MM.1S (cell line): ENCODE data around the gene SCGB1D1.

Experiments
- DNase-seq: peaks from one replicate; pipeline ENCODE4 v3.0.0-alpha.2; 2015
- H2AFZ ChIP-seq: fragments of 300-600 bp; sonication (generic); 2 replicates; pipeline ENCODE4 v1.6.0; 2016; ENCODE audit warnings: antibody characterized with exemption, low read length
- H3F3A ChIP-seq: fragments of 300-600 bp; sonication (generic); 2 replicates; pipeline ENCODE4 v1.6.1; 2016; ENCODE audit warnings: mild to moderate bottlenecking, antibody characterized with exemption, low read length, moderate library complexity, mixed read lengths; ENCODE audit not compliant: insufficient read depth
- H3K27ac ChIP-seq: fragments of 300-600 bp; sonication (generic); 2 replicates; pipeline ENCODE4 v1.5.1; 2016; ENCODE audit warnings: mild to moderate bottlenecking, low read length
- H3K27me3 ChIP-seq: fragments of 300-600 bp; sonication (generic); replicated peaks from 2 replicates; pipeline ENCODE4 v1.6.0; 2016; ENCODE audit warnings: low read length; ENCODE audit not compliant: insufficient read depth
- H3K36me3 ChIP-seq: fragments of 300-600 bp; sonication (generic); replicated peaks from 2 replicates; pipeline ENCODE4 v1.6.1; 2016; ENCODE audit warnings: mild to moderate bottlenecking, low read length, mixed read lengths; ENCODE audit not compliant: insufficient read depth
- H3K4me1 ChIP-seq: fragments of 300-600 bp; sonication (generic); 2 replicates; pipeline ENCODE4 v1.6.1; 2016; ENCODE audit warnings: low read length, mixed read lengths
- H3K4me2 ChIP-seq: fragments of 300-600 bp; sonication (generic); 2 replicates; pipeline ENCODE4 v1.6.0; 2016; ENCODE audit warnings: low read depth, low read length
- H3K4me3 ChIP-seq: fragments of 300-600 bp; sonication (generic); 2 replicates; pipeline ENCODE4 v1.5.1; 2016; ENCODE audit warnings: low read length, mixed read lengths
- H3K79me2 ChIP-seq: fragments of 300-600 bp; sonication (generic); 2 replicates; pipeline ENCODE4 v1.6.1; 2016; ENCODE audit warnings: mixed run types, low read length, mixed read lengths
- H3K9ac ChIP-seq: fragments of 300-600 bp; sonication (generic); 2 replicates; pipeline ENCODE4 v1.6.1; 2016; ENCODE audit warnings: low read length, mixed read lengths
- H3K9me2 ChIP-seq: fragments of 300-600 bp; sonication (generic); replicated peaks from 2 replicates; pipeline ENCODE4 v1.6.1; 2016; ENCODE audit warnings: mild to moderate bottlenecking, low read length, mixed read lengths; ENCODE audit not compliant: insufficient read depth
- H3K9me3 ChIP-seq: fragments of 300-600 bp; sonication (generic); replicated peaks from 2 replicates; pipeline ENCODE4 v1.6.1; 2016; ENCODE audit warnings: mild to moderate bottlenecking, low read length, mixed read lengths; ENCODE audit not compliant: insufficient read depth
- H4K20me1 ChIP-seq: fragments of 300-600 bp; sonication (generic); 2 replicates; pipeline ENCODE4 v1.6.1; 2016; ENCODE audit warnings: mild to moderate bottlenecking, low read length, moderate library complexity, mixed read lengths; ENCODE audit not compliant: insufficient read depth
- EZH2 ChIP-seq: fragments of 300-600 bp; sonication (generic); optimal IDR thresholded peaks from 2 replicates; pipeline ENCODE3; 2017; ENCODE audit warnings: low read depth, mild to moderate bottlenecking, antibody characterized with exemption, low read length, mixed read lengths
- EZH2phosphoT487 ChIP-seq: fragments of 300-600 bp; sonication (generic); IDR thresholded peaks from 2 replicates; pipeline ENCODE4 v1.6.1; 2018; ENCODE audit warnings: antibody characterized with exemption, low read length
- TF ChIP-seq, protein P1 (sequence below): fragments of 300-600 bp; sonication (generic); IDR thresholded peaks from 2 replicates; pipeline ENCODE4 v1.5.1; 2016; ENCODE audit warnings: antibody characterized with exemption, low read length, mixed read lengths

Gene SCGB1D1

DNA sequence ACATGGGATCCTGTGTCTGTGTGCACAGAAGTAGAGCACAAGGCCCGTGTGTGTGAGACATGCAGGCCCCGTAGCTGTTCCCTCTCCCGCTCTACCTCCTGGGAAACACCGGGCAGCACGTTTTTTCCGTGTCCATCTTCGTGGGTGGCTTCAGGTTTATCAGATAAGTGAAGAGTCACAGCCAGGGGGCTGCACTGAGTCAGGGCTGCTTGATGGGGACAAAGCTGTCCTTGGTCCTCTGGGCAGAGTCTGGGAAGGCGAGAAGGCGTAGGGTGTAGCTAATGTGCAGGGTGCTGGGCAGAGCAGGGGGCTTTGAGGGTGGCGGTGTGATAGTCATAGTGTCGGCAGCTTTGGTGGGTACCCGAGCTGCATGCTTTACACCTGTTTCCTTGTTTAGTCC lies 42.5 kb upstream of the SCGB1D1 start:
- H3K36me3 ChIP-seq, result peaks cover 24% of the 10 kb centered on the region
- DNase-seq, result no peak
- H3F3A ChIP-seq, result no peaks in the 10 kb centered on the region
- no peak overlapping the region for H3K4me3 ChIP-seq
- H3K9me2 ChIP-seq, result no peaks in the 10 kb centered on the region
- H3K4me1 ChIP-seq, result no peaks in the 10 kb centered on the region
- H4K20me1 ChIP-seq, result no peaks in the 10 kb centered on the region
- H3K4me2 ChIP-seq, result no peak overlapping the region
- TF ChIP-seq, protein P1, sequence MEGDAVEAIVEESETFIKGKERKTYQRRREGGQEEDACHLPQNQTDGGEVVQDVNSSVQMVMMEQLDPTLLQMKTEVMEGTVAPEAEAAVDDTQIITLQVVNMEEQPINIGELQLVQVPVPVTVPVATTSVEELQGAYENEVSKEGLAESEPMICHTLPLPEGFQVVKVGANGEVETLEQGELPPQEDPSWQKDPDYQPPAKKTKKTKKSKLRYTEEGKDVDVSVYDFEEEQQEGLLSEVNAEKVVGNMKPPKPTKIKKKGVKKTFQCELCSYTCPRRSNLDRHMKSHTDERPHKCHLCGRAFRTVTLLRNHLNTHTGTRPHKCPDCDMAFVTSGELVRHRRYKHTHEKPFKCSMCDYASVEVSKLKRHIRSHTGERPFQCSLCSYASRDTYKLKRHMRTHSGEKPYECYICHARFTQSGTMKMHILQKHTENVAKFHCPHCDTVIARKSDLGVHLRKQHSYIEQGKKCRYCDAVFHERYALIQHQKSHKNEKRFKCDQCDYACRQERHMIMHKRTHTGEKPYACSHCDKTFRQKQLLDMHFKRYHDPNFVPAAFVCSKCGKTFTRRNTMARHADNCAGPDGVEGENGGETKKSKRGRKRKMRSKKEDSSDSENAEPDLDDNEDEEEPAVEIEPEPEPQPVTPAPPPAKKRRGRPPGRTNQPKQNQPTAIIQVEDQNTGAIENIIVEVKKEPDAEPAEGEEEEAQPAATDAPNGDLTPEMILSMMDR, result no peak
- TF ChIP-seq EZH2, result no peak
- TF ChIP-seq EZH2phosphoT487, result no peak
- H3K27me3 ChIP-seq, result no peaks in the 10 kb centered on the region
- no peak overlapping the region for H3K9ac ChIP-seq
- H3K79me2 ChIP-seq, result peaks cover 2% of the 10 kb centered on the region; the same call in 1 of the 2 replicates
- H3K9me3 ChIP-seq, result no peaks in the 10 kb centered on the region
- H2AFZ ChIP-seq, result no peak overlapping the region
- no peak overlapping the region for H3K27ac ChIP-seq

DNA sequence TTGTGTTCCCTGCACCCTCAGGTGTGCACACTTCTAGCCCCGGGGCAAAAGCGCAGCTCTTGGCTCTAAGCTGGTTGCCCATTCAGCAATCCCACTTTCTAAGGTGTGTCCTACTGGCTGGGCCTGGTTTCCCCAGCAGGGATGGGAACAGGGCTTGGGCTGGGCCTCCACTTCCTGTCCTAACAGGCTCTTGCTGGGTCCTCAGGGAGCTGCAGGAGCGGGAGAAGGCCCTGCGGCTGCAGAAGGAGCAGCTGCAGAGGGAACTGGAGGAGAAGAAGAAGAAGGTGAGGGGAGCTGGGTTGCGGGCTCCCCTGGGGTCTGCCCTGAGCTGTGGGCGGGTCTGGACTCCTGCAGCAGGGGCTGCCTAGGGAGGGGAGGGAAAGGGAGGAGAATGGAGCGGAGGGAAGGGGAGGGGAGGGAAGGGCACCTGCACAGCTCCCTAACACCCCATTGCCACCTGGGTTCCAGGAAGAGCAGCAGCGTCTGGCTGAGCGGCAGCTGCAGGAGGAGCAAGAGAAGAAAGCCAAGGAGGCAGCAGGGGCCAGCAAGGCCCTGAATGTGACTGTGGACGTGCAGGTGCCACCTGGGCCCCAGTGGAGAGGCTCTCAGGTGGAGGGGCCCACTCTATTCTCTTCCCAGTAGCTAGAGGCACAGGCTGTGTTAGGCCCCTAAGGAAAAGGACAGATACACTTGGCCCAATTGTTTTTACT lies 41.6 kb upstream of the SCGB1D1 start:
- 0 out of 2 replicates have a peak, but pooled peaks cover 3% of the 10 kb centered on the region for H4K20me1 ChIP-seq
- no peaks in the 10 kb centered on the region for H3K4me1 ChIP-seq
- TF ChIP-seq, protein P1, result no peak
- TF ChIP-seq EZH2phosphoT487 (no peak), EZH2 (no peak)
- no peak overlapping the region for H3K27ac ChIP-seq
- no peak for DNase-seq
- H3K36me3 ChIP-seq, result peaks cover 20% of the 10 kb centered on the region
- H3K9me3 ChIP-seq, result no peaks in the 10 kb centered on the region
- no peak overlapping the region for H3K4me3 ChIP-seq
- H3K27me3 ChIP-seq, result no peaks in the 10 kb centered on the region
- no peak overlapping the region for H2AFZ ChIP-seq
- H3K9me2 ChIP-seq, result no peaks in the 10 kb centered on the region
- H3F3A ChIP-seq, result no peaks in the 10 kb centered on the region
- no peak overlapping the region for H3K4me2 ChIP-seq
- peaks cover 2% of the 10 kb centered on the region; the same call in 1 of the 2 replicates for H3K79me2 ChIP-seq
- no peak overlapping the region for H3K9ac ChIP-seq

DNA sequence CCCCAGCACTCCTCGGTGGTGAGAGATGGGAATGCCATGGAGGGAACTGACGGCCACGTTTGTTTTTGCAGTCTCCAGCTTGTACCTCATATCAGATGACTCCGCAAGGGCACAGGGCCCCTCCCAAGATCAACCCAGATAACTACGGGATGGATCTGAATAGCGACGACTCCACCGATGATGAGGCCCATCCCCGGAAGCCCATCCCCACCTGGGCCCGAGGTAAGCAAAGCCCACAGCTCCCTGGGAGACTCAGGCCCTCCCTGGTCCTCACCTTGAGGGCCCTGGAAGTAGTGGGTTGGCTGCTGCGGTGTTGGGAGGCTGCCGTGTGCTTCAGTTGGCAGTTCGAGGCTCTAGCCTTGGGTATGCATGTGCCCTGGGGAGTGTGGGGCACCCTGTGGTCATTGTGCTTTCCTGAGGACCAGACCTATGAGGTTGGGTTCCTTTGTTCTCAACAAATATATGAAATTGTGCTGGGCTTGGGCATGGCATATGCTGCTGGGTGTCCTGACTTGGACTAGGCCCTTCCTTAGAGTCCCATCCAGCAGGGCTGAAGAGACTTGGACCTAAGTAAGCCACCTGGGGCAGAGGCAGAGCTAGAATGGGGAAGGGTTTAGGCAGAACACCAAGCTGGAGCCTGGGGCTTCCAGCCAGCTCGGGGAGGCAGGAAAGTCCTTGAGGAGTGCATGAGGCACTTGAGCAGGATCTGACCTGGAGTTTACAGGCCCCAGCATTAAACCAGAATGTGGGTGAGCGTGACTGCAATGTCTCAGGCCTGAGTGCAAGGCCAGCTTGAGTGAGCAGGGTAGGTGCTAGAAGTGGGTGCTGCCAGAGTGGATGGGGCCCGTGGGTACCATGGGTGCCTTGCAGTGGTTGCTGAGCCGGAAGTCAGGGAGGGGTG lies 39.8 kb upstream of the SCGB1D1 start:
- Histone ChIP-seq H3F3A (no peaks in the 10 kb centered on the region), H4K20me1 (0 out of 2 replicates have a peak, but pooled peaks cover 3% of the 10 kb centered on the region), H3K4me1 (no peaks in the 10 kb centered on the region), H3K9ac (no peak overlapping the region), H3K9me2 (no peaks in the 10 kb centered on the region), H3K4me2 (no peak overlapping the region), H3K9me3 (no peaks in the 10 kb centered on the region), H3K4me3 (no peak overlapping the region), H3K36me3 (peaks cover 20% of the 10 kb centered on the region), H3K79me2 (peaks cover 2% of the 10 kb centered on the region; the same call in 1 of the 2 replicates), H3K27ac (no peak overlapping the region), H2AFZ (no peak overlapping the region), H3K27me3 (no peaks in the 10 kb centered on the region)
- no peak for TF ChIP-seq EZH2phosphoT487
- no peak for TF ChIP-seq EZH2
- TF ChIP-seq, protein P1, result no peak
- no peak for DNase-seq
